Osteoblast (primary cell): ENCODE results near the gene PRXL2C. TPM values are rescaled to one million over a fixed set of nuclear protein-coding genes. Genes with fewer than 3 reads are reported as not detected.

ENCODE experiments used
- DNase-seq: peaks from one replicate; pipeline ENCODE4 v3.0.0; 2011; ENCODE audit warnings: low spot score, mixed read lengths; ENCODE audit not compliant: insufficient read length; ENCODE audit errors: missing footprints
- H2AFZ ChIP-seq: 2 replicates; pipeline ENCODE4 v1.6.0; 2011; ENCODE audit warnings: mild to moderate bottlenecking, low read length
- H3K27ac ChIP-seq: 2 replicates; pipeline ENCODE4 v1.5.1; 2011; ENCODE audit warnings: mild to moderate bottlenecking, low read depth, low read length, moderate library complexity
- H3K27me3 ChIP-seq: 2 replicates; pipeline ENCODE4 v1.6.0; 2012; ENCODE audit warnings: mild to moderate bottlenecking, control low read depth, inconsistent platforms, low read length, moderate library complexity; ENCODE audit not compliant: insufficient read depth
- H3K36me3 ChIP-seq: 2 replicates; pipeline ENCODE4 v1.5.1; 2011; ENCODE audit warnings: mild to moderate bottlenecking, low read length, control low read depth, moderate library complexity; ENCODE audit not compliant: insufficient read depth
- H3K4me1 ChIP-seq: 2 replicates; pipeline ENCODE4 v1.5.1; 2011; ENCODE audit warnings: mild to moderate bottlenecking, low read length, control low read depth, moderate library complexity; ENCODE audit not compliant: insufficient read depth
- H3K4me2 ChIP-seq: 2 replicates; pipeline ENCODE4 v1.6.0; 2011; ENCODE audit warnings: mild to moderate bottlenecking, low read length; ENCODE audit not compliant: insufficient read depth
- H3K4me3 ChIP-seq: fragments of 200-600 bp; sonication (generic); 3 replicates; pipeline ENCODE4 v1.5.1; 2012; ENCODE audit warnings: mild to moderate bottlenecking, low read length, inconsistent platforms; ENCODE audit not compliant: insufficient read depth
- H3K79me2 ChIP-seq: 2 replicates; pipeline ENCODE4 v1.6.0; 2012; ENCODE audit warnings: mild to moderate bottlenecking, low read length, control low read depth, inconsistent platforms; ENCODE audit not compliant: insufficient read depth
- H3K9me3 ChIP-seq: 2 replicates; pipeline ENCODE4 v1.5.1; 2011; ENCODE audit warnings: low read depth, low read length, control low read depth
- H4K20me1 ChIP-seq: 2 replicates; pipeline ENCODE4 v1.6.0; 2012; ENCODE audit warnings: mild to moderate bottlenecking, low read length, control low read depth; ENCODE audit not compliant: insufficient read depth
- CTCF ChIP-seq: IDR thresholded peaks from 2 replicates; pipeline ENCODE4 v1.5.1; 2011; ENCODE audit warnings: mild to moderate bottlenecking, low read depth, low read length, moderate library complexity; ENCODE audit errors: extremely low read depth
- total RNA-seq: library from RNA; depleted of rRNA; stranded (reverse); fragments of >200 nt; gene quantifications from 2 replicates; pipeline ENCODE4 v1.2.3, GENCODE V29; 2012

Gene PRXL2C
- total RNA-seq, 1 donor = 30.8 TPM

GRCh38 chr9:96599298-96599697, 55.8 kb downstream of the PRXL2C start:
- Histone ChIP-seq H3K4me2 (no peak overlapping the region), H4K20me1 (no peaks in the 10 kb centered on the region), H3K9me3 (no peaks in the 10 kb centered on the region), H2AFZ (no peak overlapping the region), H3K27ac (no peak overlapping the region), H3K4me1 (no peaks in the 10 kb centered on the region), H3K27me3 (no peaks in the 10 kb centered on the region), H3K4me3 (no peak overlapping the region), H3K36me3 (no peaks in the 10 kb centered on the region), H3K79me2 (peaks cover 16% of the 10 kb centered on the region)
- TF ChIP-seq CTCF = no peak
- no peak for DNase-seq

GRCh38 chr9:96596601-96597111, 58.5 kb downstream of the PRXL2C start:
- Histone ChIP-seq H3K36me3 (no peaks in the 10 kb centered on the region), H2AFZ (no peak overlapping the region), H3K9me3 (no peaks in the 10 kb centered on the region), H3K4me1 (no peaks in the 10 kb centered on the region), H4K20me1 (no peaks in the 10 kb centered on the region), H3K4me2 (no peak overlapping the region), H3K79me2 (peaks cover 12% of the 10 kb centered on the region), H3K4me3 (no peak overlapping the region), H3K27ac (no peak overlapping the region), H3K27me3 (no peaks in the 10 kb centered on the region)
- TF ChIP-seq CTCF = no peak
- no peak for DNase-seq

Other genes starting within 250 kb of the PRXL2C start
- 1.4 and 2.1 TPM in 2 replicates for gene ZNF367, start 236.9 kb downstream of the PRXL2C start, total RNA-seq
- 12.7 and 14.1 TPM in 2 replicates for gene HABP4, start 205.1 kb downstream of the PRXL2C start, total RNA-seq
- gene CDC14B, start 35.5 kb downstream of the PRXL2C start, total RNA-seq = 43.4 and 44.2 TPM in 2 replicates
- gene ZNF510, start 122.8 kb upstream of the PRXL2C start, total RNA-seq = 17.4 and 18.3 TPM in 2 replicates
- 5.4 and 8.5 TPM in 2 replicates for gene ZNF782, start 199.2 kb upstream of the PRXL2C start, total RNA-seq